WTC11 (cell line): ENCODE results near the gene STRN. TPM values are rescaled to one million over a fixed set of nuclear protein-coding genes. Genes with fewer than 3 reads are reported as not detected.

Source experiments
- ATAC-seq: fragments of 200-7000 bp; cut with Tn5 transposase; 2 replicates; pipeline ENCODE4 v1.10.0; 2021; ENCODE audit warnings: mild to moderate bottlenecking, moderate library complexity
- CTCF ChIA-PET: fragments of 300-600 bp; sonication (Branson Sonifier 250); formaldehyde crosslinking; loops from one replicate; lab custom pipeline; 2021; ENCODE audit warnings: antibody characterized with exemption; lab: Charles Lee
- POLR2A ChIA-PET: fragments of 350-600 bp; sonication (Branson Sonifier 250); formaldehyde crosslinking; loops from one replicate; lab custom pipeline; 2021; ENCODE audit warnings: antibody characterized with exemption; lab: Charles Lee
- DNase-seq: peaks from one replicate; pipeline ENCODE4 v3.0.0; 2021; ENCODE audit warnings: low spot score
- H3K27ac Mint-ChIP-seq: 2 replicates; pipeline ENCODE4 v1.8.0; 2021; ENCODE audit warnings: mixed read lengths
- H3K27me3 Mint-ChIP-seq: 2 replicates; pipeline ENCODE4 v1.8.0; 2021; ENCODE audit warnings: low read depth, mild to moderate bottlenecking, moderate library complexity, mixed read lengths
- H3K36me3 Mint-ChIP-seq: 2 replicates; pipeline ENCODE4 v1.8.0; 2021; ENCODE audit warnings: mixed read lengths
- H3K4me1 Mint-ChIP-seq: 2 replicates; pipeline ENCODE4 v1.8.0; 2022; ENCODE audit warnings: mixed read lengths
- H3K4me3 Mint-ChIP-seq: 2 replicates; pipeline ENCODE4 v1.8.0; 2021; ENCODE audit warnings: mild to moderate bottlenecking, moderate library complexity, mixed read lengths
- H3K9me3 Mint-ChIP-seq: 2 replicates; pipeline ENCODE4 v1.8.0; 2021; ENCODE audit warnings: mixed read lengths
- ATF2 ChIP-seq: sonication (generic); formaldehyde crosslinking; IDR thresholded peaks from 2 replicates; pipeline ENCODE4 v1.8.1; 2022; ENCODE audit warnings: low read depth, missing genetic modification reagents, borderline replicate concordance
- ATF3 ChIP-seq: sonication (generic); formaldehyde crosslinking; conservative IDR thresholded peaks from 2 replicates; pipeline ENCODE4 v1.8.1; 2022; ENCODE audit warnings: mild to moderate bottlenecking, missing genetic modification reagents
- CTCF ChIP-seq: fragments of 200-600 bp; IDR thresholded peaks from 2 replicates; pipeline ENCODE4 v1.8.0; 2022; ENCODE audit warnings: antibody characterized with exemption
- E2F5 ChIP-seq: sonication (generic); formaldehyde crosslinking; IDR thresholded peaks from 2 replicates; pipeline ENCODE4 v1.8.1; 2022; ENCODE audit warnings: mild to moderate bottlenecking, moderate library complexity, missing genetic modification reagents
- EMX1 ChIP-seq: fragments of 250-450 bp; sonication (Bioruptor Pico); IDR thresholded peaks from 2 replicates; pipeline ENCODE4 v1.8.0; 2021; ENCODE audit warnings: mild to moderate bottlenecking
- ERG ChIP-seq: fragments of 250-450 bp; sonication (Bioruptor Pico); IDR thresholded peaks from 2 replicates; pipeline ENCODE4 v1.8.0; 2021; ENCODE audit warnings: mild to moderate bottlenecking
- ESRRA ChIP-seq: sonication (generic); formaldehyde crosslinking; IDR thresholded peaks from 2 replicates; pipeline ENCODE4 v1.8.1; 2022; ENCODE audit warnings: mild to moderate bottlenecking, missing genetic modification reagents, borderline replicate concordance
- ETV6 ChIP-seq: sonication (generic); formaldehyde crosslinking; IDR thresholded peaks from 2 replicates; pipeline ENCODE4 v1.8.1; 2022; ENCODE audit warnings: mild to moderate bottlenecking, missing genetic modification reagents
- FOXJ3 ChIP-seq: sonication (generic); formaldehyde crosslinking; IDR thresholded peaks from 2 replicates; pipeline ENCODE4 v1.9.0; 2021; ENCODE audit warnings: missing genetic modification reagents, mild to moderate bottlenecking, borderline replicate concordance
- HMGA2 ChIP-seq: fragments of 250-450 bp; sonication (Bioruptor Pico); IDR thresholded peaks from 2 replicates; pipeline ENCODE4 v1.4.0; 2021; ENCODE audit warnings: mild to moderate bottlenecking, moderate library complexity
- HMGXB4 ChIP-seq: sonication (generic); formaldehyde crosslinking; IDR thresholded peaks from 2 replicates; pipeline ENCODE4 v1.8.1; 2023; ENCODE audit warnings: mild to moderate bottlenecking, moderate library complexity, missing genetic modification reagents
- KAT7 ChIP-seq: sonication (generic); formaldehyde crosslinking; IDR thresholded peaks from 2 replicates; pipeline ENCODE4 v1.8.1; 2023; ENCODE audit warnings: missing genetic modification reagents, mild to moderate bottlenecking, borderline replicate concordance
- MXD4 ChIP-seq: fragments of 250-450 bp; sonication (Bioruptor Pico); IDR thresholded peaks from 2 replicates; pipeline ENCODE4 v1.8.0; 2021; ENCODE audit warnings: mild to moderate bottlenecking, moderate library complexity, borderline replicate concordance
- NFE2L1 ChIP-seq: sonication (generic); formaldehyde crosslinking; IDR thresholded peaks from 2 replicates; pipeline ENCODE4 v1.8.1; 2023; ENCODE audit warnings: missing genetic modification reagents
- NR1H2 ChIP-seq: sonication (generic); formaldehyde crosslinking; IDR thresholded peaks from 2 replicates; pipeline ENCODE4 v1.9.0; 2021; ENCODE audit warnings: mild to moderate bottlenecking, moderate library complexity, missing genetic modification reagents
- OVOL2 ChIP-seq: fragments of 250-450 bp; sonication (Bioruptor Pico); IDR thresholded peaks from 2 replicates; pipeline ENCODE4 v1.9.0; 2021; ENCODE audit warnings: mild to moderate bottlenecking, borderline replicate concordance
- RORB ChIP-seq: fragments of 250-450 bp; sonication (Bioruptor Pico); IDR thresholded peaks from 2 replicates; pipeline ENCODE4 v1.9.0; 2021; ENCODE audit warnings: mild to moderate bottlenecking
- SOX15 ChIP-seq: fragments of 250-450 bp; sonication (Bioruptor Pico); IDR thresholded peaks from 2 replicates; pipeline ENCODE4 v1.9.0; 2021; ENCODE audit warnings: mild to moderate bottlenecking
- SP1 ChIP-seq: sonication (generic); formaldehyde crosslinking; conservative IDR thresholded peaks from 2 replicates; pipeline ENCODE4 v1.8.1; 2022; ENCODE audit warnings: missing genetic modification reagents
- TEAD1 ChIP-seq: sonication (generic); formaldehyde crosslinking; IDR thresholded peaks from 2 replicates; pipeline ENCODE4 v1.8.0; 2022; ENCODE audit warnings: mild to moderate bottlenecking, missing genetic modification reagents
- TEAD4 ChIP-seq: sonication (generic); formaldehyde crosslinking; IDR thresholded peaks from 2 replicates; pipeline ENCODE4 v1.8.0; 2022; ENCODE audit warnings: mild to moderate bottlenecking, missing genetic modification reagents
- USF1 ChIP-seq: sonication (generic); formaldehyde crosslinking; IDR thresholded peaks from 2 replicates; pipeline ENCODE4 v1.8.0; 2022; ENCODE audit warnings: mild to moderate bottlenecking, missing genetic modification reagents
- USF2 ChIP-seq: sonication (generic); formaldehyde crosslinking; IDR thresholded peaks from 2 replicates; pipeline ENCODE4 v1.8.1; 2023; ENCODE audit warnings: mild to moderate bottlenecking, missing genetic modification reagents, moderate library complexity
- ZNF219 ChIP-seq: sonication (generic); formaldehyde crosslinking; IDR thresholded peaks from 2 replicates; pipeline ENCODE4 v1.8.0; 2023; ENCODE audit warnings: missing genetic modification reagents, mild to moderate bottlenecking, borderline replicate concordance
- ZNF396 ChIP-seq: fragments of 250-450 bp; sonication (Bioruptor Pico); IDR thresholded peaks from 2 replicates; pipeline ENCODE4 v1.8.0; 2021; ENCODE audit warnings: mild to moderate bottlenecking, moderate library complexity, borderline replicate concordance
- ZNF416 ChIP-seq: fragments of 250-450 bp; sonication (Bioruptor Pico); IDR thresholded peaks from 2 replicates; pipeline ENCODE4 v1.9.0; 2021; ENCODE audit warnings: mild to moderate bottlenecking, inconsistent platforms
- total RNA-seq: library from RNA; stranded (reverse); gene quantifications from 3 replicates; pipeline ENCODE4 v1.2.3, GENCODE V29; 2021

The STRN gene
- total RNA-seq, 1 experiment from 2014 or later: 34.7 TPM

- TF ChIP-seq CTCF (no peak), HMGXB4 (CRISPR knock-in tag) (no peak), ERG (CRISPR knock-in tag) (no peak)
- TF ChIP-seq, all 79 proteins: peak for 0
Measured at GRCh38 chr2:36904636-36905035, 61.7 kb downstream of the STRN start (continued).

- ATAC-seq: no peak
- ChIA-PET POLR2A (no interaction called here), CTCF (no interaction called here)
- Mint-ChIP-seq H3K27me3 (no peaks in the 10 kb centered on the region), H3K4me1 (no peaks in the 10 kb centered on the region), H3K9me3 (no peaks in the 10 kb centered on the region), H3K4me3 (no peak overlapping the region), H3K36me3 (peaks cover 8% of the 10 kb centered on the region), H3K27ac (no peak overlapping the region)
- DNase-seq: no peak
- TF ChIP-seq ETV6 (CRISPR knock-in tag) (no peak), KAT7 (no peak), ATF2 (CRISPR knock-in tag) (no peak), EMX1 (CRISPR knock-in tag) (no peak), OVOL2 (no peak), ZNF396 (CRISPR knock-in tag) (no peak), HMGA2 (CRISPR knock-in tag) (peak; percentile 50)
Measured at GRCh38 chr2:36902385-36903120, 63.8 kb downstream of the STRN start.

GRCh38 chr2:36892805-36893204 is 73.5 kb downstream of the STRN start:
- Mint-ChIP-seq H3K27ac (no peak overlapping the region), H3K27me3 (no peaks in the 10 kb centered on the region), H3K4me3 (no peak overlapping the region), H3K9me3 (no peaks in the 10 kb centered on the region), H3K36me3 (peaks cover 3% of the 10 kb centered on the region; the same call in 1 of the 2 replicates), H3K4me1 (no peaks in the 10 kb centered on the region)
- no peak for ATAC-seq
- no peak for DNase-seq
- POLR2A ChIA-PET: no interaction called here
- CTCF ChIA-PET: no interaction called here
- TF ChIP-seq FOXJ3 (no peak), ZNF416 (CRISPR knock-in tag) (no peak), ATF3 (no peak), MXD4 (CRISPR knock-in tag) (no peak), TEAD1 (no peak), TEAD4 (no peak), NR1H2 (CRISPR knock-in tag) (no peak), NFE2L1 (CRISPR knock-in tag) (no peak), USF2 (no peak), E2F5 (CRISPR knock-in tag) (no peak), ESRRA (no peak), ZNF219 (CRISPR knock-in tag) (no peak), SOX15 (CRISPR knock-in tag) (no peak), USF1 (CRISPR knock-in tag) (no peak), RORB (CRISPR knock-in tag) (no peak), SP1 (no peak)
